ENCODE measurements around the gene CACNA1C. TPM values are rescaled to one million over a fixed set of nuclear protein-coding genes. Genes with fewer than 3 reads are reported as not detected.

The CACNA1C gene
- polyA plus RNA-seq, 1 of the 3 experiments (the other 2 are of a cell fraction), result 1.5 TPM

GRCh38 chr12:2364631-2365051 is 311.9 kb downstream of the CACNA1C start:
- H3K9ac ChIP-seq, result no peak overlapping the region
- no peak overlapping the region for H3K4me2 ChIP-seq
- H3K27ac ChIP-seq (ENCODE audit: low read depth in 2 of 2, low read length in 1 of 2), result no peak overlapping the region
- H2AFZ ChIP-seq (ENCODE audit: low read depth), result no peak overlapping the region
- H3K36me3 ChIP-seq (replicated peaks in 1 of 2; ENCODE audit: control insufficient read depth in 1 of 2, insufficient read depth in 2 of 2, low read length in 1 of 2), result no peaks in the 10 kb centered on the region
- no peaks in the 10 kb centered on the region for H3K79me2 ChIP-seq (ENCODE audit: insufficient read depth)
- ChIA-PET POLR2A (no interaction called here), CTCF (no interaction called here)
- DNase-seq, result no peak
- TF ChIP-seq TCF12 (IDR thresholded peaks at IDR 0.05) (no peak), JUND (IDR thresholded peaks at IDR 0.05) (no peak), NFIC (IDR thresholded peaks at IDR 0.05; ENCODE audit: borderline replicate concordance) (no peak), RAD21 (IDR thresholded peaks at IDR 0.05; ENCODE audit: low read length) (no peak), YY1 (IDR thresholded peaks at IDR 0.05; ENCODE audit: low read depth) (no peak), EP300 (IDR thresholded peaks at IDR 0.05; ENCODE audit: borderline replicate concordance in 1 of 2, low read depth in 1 of 2, low read length in 1 of 2) (no peak), RXRA (IDR thresholded peaks at IDR 0.05; ENCODE audit: borderline replicate concordance, low read depth) (no peak), GATA2 (CRISPR knock-in tag; IDR thresholded peaks at IDR 0.05) (no peak), FOXJ3 (CRISPR knock-in tag; IDR thresholded peaks at IDR 0.05) (no peak), RCOR1 (IDR thresholded peaks at IDR 0.05; ENCODE audit: low read length) (no peak), MXI1 (IDR thresholded peaks at IDR 0.05; ENCODE audit: low read depth, low read length) (no peak), CHD2 (IDR thresholded peaks at IDR 0.05; ENCODE audit: low read length, partially characterized antibody) (no peak), CTCF (IDR thresholded peaks at IDR 0.05) (no peak), FOSL2 (IDR thresholded peaks at IDR 0.05; ENCODE audit: borderline replicate concordance, low read depth) (no peak), USF1 (IDR thresholded peaks at IDR 0.05; ENCODE audit: borderline replicate concordance, low read depth) (no peak), NRF1 (IDR thresholded peaks at IDR 0.05; ENCODE audit: low read depth, low read length) (no peak), ZBTB33 (IDR thresholded peaks at IDR 0.05; ENCODE audit: borderline replicate concordance, low read depth) (no peak), ELF1 (IDR thresholded peaks at IDR 0.05) (no peak), IRF3 (IDR thresholded peaks at IDR 0.05; ENCODE audit: low read depth, low read length) (no peak)
- 78% methylated on average over 9 of the region's 9 CpGs for WGBS (ENCODE audit: low lambda C conversion rate)
- H3K27me3 ChIP-seq (ENCODE audit: insufficient read depth), result no peaks in the 10 kb centered on the region
- H3F3A ChIP-seq (replicated peaks; ENCODE audit: insufficient read depth), result no peaks in the 10 kb centered on the region
- no peaks in the 10 kb centered on the region for H3K9me3 ChIP-seq
- H3K4me3 ChIP-seq (ENCODE audit: low read depth in 2 of 2, low read length in 1 of 2), result no peak overlapping the region
- no peaks in the 10 kb centered on the region for H3K9me2 ChIP-seq
- H3K4me1 ChIP-seq (ENCODE audit: control insufficient read depth in 1 of 2, insufficient read depth in 2 of 2, low read depth in 1 of 2, low read length in 1 of 2), result peaks cover 0 to 5% of the 10 kb centered on the region in 2 experiments; a peak in 1 of 4 replicates
- H4K20me1 ChIP-seq (ENCODE audit: insufficient read depth), result no peaks in the 10 kb centered on the region
